ENCODE data around the gene ADCYAP1R1.
A peak's percentile ranks its signal among the peaks of the same experiment; 100 is the strongest.

Gene ADCYAP1R1

GRCh38 chr7:31107106-31108090 is 55.3 kb downstream of the ADCYAP1R1 start:
- no peak for DNase-seq

- no peak for DNase-seq
These were observed 56.1 kb downstream of the ADCYAP1R1 start for GRCh38 chr7:31108097-31108657.

GRCh38 chr7:31109751-31110150 is 57.6 kb downstream of the ADCYAP1R1 start:
- DNase-seq: no peak

GRCh38 chr7:31110331-31111108 is 58.4 kb downstream of the ADCYAP1R1 start:
- DNase-seq: no peak

- no peak for DNase-seq
These were observed 59.0 kb downstream of the ADCYAP1R1 start for GRCh38 chr7:31111109-31111451.

GRCh38 chr7:31113660-31114059 is 61.6 kb downstream of the ADCYAP1R1 start:
- DNase-seq: no peak

- DNase-seq: no peak
These were observed 62.7 kb downstream of the ADCYAP1R1 start for GRCh38 chr7:31114593-31115343.

- DNase-seq: no peak
These were observed 64.5 kb downstream of the ADCYAP1R1 start for GRCh38 chr7:31116615-31117014.

- DNase-seq: no peak
These were observed 67.1 kb downstream of the ADCYAP1R1 start for GRCh38 chr7:31119249-31119648.

GRCh38 chr7:31120800-31121513 is 68.8 kb downstream of the ADCYAP1R1 start:
- DNase-seq: no peak

- no peak for DNase-seq
These were observed 69.5 kb downstream of the ADCYAP1R1 start for GRCh38 chr7:31121601-31122000.

GRCh38 chr7:31122649-31123058 is 70.5 kb downstream of the ADCYAP1R1 start:
- peak; percentile 51 for DNase-seq

GRCh38 chr7:31123321-31123720 is 71.2 kb downstream of the ADCYAP1R1 start:
- no peak for DNase-seq

GRCh38 chr7:31123726-31124125 is 71.6 kb downstream of the ADCYAP1R1 start:
- DNase-seq: no peak

- DNase-seq: no peak
These were observed 73.1 kb downstream of the ADCYAP1R1 start for GRCh38 chr7:31125171-31125570.

- DNase-seq: no peak
These were observed 74.9 kb downstream of the ADCYAP1R1 start for GRCh38 chr7:31126976-31127375.

- DNase-seq: no peak
These were observed 77.0 kb downstream of the ADCYAP1R1 start for GRCh38 chr7:31129067-31129466.

- no peak for DNase-seq
These were observed 81.4 kb downstream of the ADCYAP1R1 start for GRCh38 chr7:31133497-31133896.

- peak; percentile 67 for DNase-seq
These were observed 82.4 kb downstream of the ADCYAP1R1 start for GRCh38 chr7:31134246-31135188.

- DNase-seq: no peak
These were observed 85.1 kb downstream of the ADCYAP1R1 start for GRCh38 chr7:31137234-31137633.

- DNase-seq: no peak
These were observed 93.2 kb downstream of the ADCYAP1R1 start for GRCh38 chr7:31145339-31145738.

All from activated CD4-positive, alpha-beta T cell treated with anti-CD3 and anti-CD28 coated beads, Interleukin-2, amount 50 U/mL, for 16 hours (primary cell).